ENCODE data around the gene PHLDA2. TPM values are rescaled to one million over a fixed set of nuclear protein-coding genes. Genes with fewer than 3 reads are reported as not detected.
A peak's percentile ranks its signal among the peaks of the same experiment; 100 is the strongest.

The PHLDA2 gene
- total RNA-seq, 1 donor from 2014 or later, result 4.2 TPM

DNA sequence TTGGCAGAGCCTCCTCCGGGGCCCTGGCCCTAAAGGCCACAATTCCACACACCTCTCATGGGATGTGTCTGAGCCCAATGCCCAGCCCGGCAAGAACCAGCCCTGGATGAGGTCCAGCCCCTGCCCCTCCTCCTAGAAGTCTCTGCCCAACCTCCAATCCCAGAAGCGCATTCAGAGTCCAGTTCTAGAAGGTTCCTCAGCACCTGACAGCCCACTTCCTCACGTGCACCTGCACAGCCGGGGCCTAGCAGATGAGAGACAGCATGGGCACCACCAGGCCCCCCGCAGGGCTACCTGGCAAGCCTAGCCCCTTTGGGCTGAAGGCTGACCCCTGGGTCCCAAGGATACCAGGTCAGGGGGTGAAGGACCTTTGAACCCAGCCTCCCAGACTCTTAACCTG is 32.2 kb downstream of the PHLDA2 start:
- DNase-seq, result no peak

DNA sequence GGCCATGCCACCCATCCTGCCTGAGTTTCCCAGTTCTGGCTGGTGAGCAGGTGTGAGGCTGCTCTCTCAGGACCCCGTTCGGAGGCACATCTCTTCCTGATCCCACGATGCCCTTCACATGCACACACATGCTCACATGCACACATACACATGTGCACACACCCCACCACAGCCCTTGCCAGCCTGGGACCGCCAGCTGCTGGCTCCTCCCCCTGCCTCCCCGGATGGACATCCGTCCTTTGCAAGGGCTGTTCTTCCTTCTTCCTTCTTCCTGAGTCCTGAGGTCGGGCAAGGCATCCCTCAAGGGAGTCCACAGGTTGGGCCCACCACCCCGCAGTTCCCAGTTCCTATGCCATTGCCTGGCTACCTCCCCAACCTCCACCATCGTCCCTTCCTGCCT is 33.2 kb downstream of the PHLDA2 start:
- DNase-seq, result no peak

DNA sequence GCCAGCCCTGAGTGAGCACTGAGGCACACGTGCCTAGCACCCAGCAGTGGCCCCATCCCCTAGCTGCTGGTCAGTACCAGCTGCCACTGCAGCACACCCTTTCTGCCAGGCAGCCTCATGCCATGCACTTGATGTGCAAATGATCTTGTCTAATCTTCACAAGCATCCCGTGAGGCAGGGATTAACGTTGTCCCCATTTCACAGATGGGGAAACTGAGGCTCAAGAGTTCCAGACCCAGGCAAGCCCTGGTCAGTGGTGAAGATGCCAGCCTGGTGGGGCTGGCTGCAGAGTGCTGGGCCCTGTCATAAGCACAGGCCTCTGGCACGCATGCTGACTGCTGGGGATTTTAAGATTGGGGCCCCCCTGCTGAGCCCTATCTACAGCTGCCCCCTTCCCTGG is 35.3 kb downstream of the PHLDA2 start:
- DNase-seq, result no peak

DNA sequence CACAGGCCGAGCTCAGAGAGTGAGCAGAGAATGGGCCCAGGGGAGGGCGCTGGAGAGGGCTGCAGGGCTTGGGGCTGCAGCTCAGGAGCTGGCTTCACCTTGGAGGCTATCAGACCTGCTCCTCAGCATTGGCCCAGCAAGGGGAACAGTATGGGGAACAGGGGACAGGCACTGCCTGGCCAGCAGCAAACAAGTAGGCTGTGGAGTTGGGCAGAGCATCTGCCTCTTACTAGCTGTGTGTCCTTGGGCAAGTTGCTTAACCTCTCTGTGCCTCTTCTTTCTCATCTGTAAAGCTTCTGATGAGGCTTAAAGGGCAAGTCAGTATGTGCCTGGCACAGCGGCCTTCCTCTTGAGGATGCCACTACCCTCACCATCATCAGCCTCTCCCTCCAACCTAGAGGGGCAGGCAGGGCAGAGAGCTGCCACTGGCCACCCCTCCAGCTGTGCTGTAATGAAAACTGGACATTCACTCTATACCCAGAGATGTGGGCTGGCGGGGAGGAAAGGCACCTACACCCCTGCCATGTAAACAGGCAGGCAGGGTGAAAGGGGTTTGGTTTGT is 36.2 kb downstream of the PHLDA2 start:
- no peak for DNase-seq

DNA sequence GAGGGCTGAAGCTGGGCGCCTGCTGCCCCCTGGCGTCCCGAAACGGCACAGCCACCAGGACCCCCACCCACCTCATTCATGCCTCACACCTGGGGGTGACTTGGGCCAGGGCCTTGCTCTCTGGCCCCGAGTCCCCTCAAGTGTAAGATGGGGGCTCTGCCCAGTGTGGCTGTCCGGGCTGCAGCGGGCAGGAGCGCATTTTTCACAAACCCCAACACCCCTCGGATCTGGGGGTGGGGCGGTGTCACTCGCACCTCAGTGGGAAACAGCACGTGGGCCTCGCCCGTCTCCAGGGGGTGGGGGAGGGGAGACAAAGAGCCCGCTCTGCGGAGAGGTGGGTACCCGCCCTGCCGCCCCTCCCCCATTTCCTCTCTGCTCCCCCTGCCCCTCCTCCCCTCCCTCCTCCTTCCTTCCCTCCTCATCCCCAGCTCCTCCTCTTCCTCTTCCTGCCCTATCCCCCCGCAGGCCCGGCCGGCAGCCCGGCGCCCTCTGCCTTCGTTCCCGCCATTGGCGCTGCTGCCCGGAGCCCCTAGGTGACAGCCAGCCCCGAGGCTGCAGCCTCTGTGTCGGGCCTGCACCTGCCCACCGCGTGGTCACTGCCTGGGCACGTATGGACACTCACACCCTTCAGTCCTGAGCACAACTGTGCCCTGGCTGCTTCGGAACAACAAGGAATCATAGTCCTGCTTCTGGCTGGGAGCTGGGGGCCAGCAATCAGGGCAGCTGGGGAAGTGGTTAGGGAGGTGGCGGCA is 36.8 kb downstream of the PHLDA2 start:
- DNase-seq, result peak; percentile 51

DNA sequence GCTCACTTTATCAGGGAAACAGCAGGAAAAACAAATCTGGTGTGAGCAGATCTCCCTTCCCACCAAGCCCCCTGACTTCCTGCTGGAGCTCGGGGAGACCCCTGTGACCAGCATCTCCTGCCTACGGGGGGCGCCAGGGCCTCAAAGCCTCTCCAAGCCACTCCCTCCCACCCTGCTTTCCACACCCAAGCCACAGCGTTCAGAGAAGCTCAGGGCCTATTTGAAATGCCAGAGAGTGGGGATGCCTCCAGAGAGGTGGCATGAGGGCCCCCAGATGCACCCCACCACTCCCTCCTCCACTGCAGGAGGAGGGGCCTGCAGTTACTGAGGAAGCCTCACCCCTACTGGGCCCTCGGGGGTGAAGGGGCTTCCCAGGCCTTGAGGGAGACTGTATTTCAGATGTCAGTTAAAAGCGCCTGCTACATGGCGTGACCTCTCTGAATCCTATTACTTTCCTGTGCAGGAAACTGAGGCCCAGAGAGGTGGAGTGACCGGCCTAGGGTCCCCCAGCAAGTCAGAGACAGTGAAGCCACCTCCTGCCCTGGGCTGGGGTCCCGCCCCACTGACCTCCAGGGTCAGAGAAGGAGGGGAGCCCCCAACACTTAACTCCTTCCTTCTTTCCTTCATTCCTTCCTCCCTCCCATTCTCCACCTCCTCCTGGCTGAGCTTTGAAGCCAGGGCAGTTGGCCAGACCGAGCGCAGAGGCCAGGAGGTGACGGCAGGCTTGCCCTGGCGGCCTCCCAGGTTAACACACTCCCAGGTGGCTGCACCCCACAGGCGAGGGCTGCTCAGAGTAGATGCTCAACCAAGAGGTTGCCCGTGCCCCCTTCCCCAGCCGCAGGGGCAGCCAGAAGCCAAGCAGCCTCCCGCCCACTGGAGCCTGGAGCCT is 37.6 kb downstream of the PHLDA2 start:
- no peak for DNase-seq

DNA sequence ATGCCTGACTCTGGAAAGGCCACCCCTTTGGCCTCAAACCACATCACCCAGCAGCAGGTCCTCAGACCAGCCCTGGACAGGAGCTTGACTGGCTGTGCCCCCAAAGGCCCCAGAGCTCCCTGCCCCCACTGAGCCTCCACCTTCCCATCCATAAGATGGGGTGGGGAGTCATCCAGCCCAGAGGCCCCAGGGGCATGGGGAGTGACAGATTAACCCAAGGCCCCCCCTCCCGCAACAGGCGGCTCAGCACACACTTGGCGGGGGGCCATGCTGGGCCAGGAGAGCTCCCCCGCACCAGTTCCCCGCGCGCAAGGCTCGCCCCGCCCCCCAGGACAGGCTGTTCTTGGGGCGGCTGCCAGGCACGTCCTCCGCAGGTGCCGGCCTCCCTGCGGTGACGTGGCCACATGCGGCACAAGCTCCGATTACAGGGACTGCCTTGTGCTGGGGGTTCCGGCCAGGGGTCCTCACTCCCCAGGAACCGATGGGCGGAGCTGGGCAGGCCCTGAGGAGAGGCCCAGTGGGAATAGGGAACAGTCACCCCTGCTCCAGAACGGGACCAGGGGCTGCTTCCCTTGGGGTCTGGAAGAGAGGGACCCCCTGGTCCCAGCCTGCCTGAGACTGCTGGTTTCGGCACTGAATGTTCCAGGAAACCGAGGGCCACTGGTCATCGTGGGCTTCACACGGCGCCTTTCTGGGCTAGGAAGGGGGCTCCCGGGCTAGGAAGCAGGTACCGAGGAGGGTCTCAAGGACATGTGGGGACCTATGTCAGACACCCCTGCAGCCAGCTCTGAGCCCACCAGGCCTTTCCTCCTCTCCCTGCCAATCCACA is 38.5 kb downstream of the PHLDA2 start:
- no peak for DNase-seq

DNA sequence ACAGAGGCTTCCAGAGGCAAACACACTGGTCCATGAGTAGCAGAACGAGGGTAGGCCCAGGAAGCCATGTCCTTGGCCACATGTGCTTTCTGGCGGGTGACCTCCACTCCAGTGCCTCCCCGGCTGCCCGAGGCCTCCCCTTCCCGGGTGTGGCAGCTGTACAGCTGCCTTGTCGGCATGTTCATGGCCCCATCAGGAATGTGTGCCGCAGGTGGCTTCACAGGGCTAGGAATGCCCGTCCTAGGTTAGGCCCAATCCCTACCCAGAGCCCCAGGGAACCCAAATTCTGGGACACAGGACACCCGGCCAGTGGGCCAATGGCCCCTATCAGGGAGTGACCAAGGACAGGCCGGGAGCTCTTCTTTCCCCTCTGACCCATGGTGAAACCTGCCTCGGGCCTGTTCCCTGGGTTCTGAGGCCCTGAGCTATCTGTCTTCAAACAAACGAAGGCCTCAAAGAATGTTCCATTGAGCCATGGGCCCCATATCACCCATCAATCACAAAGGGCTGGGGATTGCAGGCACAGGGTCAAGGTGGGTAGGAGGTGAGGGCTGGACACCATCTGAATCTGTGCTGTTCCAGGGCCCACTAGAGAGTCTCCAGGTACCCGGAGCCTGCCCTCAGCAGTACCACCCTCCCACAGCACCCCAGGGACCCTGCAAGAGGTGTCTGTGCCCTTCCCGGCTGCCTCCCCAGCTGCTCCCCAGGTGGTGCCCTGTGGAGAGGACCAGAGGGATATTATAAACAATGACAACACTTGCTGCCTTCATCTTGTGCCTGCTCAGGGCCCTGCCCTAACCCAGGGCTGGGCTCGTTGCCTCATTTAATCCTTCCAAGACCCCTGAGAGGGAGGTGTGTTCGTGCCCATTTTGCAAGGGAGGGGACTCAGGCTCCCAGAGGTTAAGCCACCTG is 39.6 kb downstream of the PHLDA2 start:
- DNase-seq, result no peak

DNA sequence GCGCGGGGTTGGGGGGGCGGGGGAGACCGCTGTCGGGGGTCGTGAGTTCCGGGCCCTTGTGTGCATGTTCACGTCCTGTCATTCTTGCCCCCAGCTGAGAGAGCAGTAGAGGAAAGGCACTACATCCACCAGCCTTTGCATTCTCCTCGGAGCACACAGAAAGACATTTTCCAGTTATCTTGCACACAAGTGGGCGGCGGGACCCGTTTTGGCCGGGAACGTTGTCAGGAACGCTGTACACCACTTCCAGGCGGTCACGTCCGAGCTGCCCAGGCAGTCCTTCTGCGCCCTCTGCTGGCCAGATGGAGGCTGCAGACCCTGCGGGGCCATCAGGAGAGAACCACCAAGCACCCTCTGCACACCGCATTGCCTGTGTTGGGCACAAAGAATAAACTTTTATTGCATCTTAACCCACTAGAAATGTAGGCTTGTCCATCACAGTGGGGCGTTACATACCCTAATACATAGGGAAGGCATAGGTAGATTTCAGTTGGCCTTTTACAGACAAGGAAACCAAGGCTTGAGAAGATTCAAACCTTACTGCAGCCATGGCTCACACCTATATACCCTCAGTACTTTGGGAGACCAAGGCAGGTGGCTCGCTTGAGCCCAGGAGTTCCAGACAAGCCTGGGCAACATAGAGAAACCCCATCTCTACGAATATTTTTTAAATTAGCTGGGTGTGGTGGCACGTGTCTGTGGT is 40.8 kb downstream of the PHLDA2 start:
- peak; percentile 74 for DNase-seq

DNA sequence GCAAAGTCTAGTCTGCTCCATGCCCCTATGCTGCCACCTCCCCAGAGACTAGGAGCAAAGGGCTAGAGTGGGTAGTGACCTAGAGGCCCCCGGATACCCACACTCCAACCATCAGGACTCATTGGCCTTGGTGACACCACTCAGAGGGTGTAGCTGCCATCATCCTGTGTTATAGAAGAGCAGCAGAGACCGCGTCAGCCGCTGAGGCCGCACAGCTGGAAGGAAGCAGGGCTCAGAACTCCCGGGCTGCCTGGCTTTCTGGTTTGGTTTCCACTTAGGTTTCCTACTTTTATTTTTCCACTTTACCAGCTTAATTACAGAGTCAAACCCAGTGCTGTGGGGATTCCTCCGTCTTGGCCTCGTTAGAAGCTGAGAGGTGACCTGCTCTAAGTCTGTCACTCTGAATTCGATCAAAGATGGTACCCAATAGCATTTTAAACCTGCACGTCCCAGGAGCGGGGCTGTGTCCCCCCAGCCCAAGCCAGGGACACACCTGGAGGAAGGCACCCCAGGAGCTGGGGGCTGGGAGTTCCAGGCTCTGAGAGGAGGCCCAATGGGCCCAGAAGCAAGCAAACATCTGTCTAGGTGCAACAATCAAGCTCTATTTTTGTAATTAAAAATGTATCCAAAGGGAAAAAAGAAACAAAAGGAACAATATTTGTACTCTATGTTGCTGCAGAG is 41.6 kb downstream of the PHLDA2 start:
- DNase-seq, result no peak

DNA sequence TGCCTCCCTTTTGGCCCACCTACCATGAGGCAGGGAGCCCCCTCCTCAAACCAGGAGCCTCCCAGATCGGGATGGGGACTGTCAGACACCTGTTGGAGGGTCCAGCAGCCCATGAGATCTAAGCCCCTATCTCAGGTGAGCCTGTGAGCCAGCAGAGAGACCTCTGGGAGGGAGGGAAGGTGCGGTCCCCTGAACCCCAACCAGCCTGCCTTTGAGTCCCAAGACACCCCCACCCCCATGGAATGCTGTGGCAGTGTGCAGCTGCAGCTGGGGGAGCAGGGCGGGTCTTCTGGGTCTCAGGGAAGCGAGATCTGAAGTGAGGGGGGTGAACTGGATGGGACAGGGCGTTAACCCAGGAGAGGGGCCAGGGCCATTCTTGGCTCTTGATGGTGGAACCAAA is 42.3 kb downstream of the PHLDA2 start:
- DNase-seq, result no peak

DNA sequence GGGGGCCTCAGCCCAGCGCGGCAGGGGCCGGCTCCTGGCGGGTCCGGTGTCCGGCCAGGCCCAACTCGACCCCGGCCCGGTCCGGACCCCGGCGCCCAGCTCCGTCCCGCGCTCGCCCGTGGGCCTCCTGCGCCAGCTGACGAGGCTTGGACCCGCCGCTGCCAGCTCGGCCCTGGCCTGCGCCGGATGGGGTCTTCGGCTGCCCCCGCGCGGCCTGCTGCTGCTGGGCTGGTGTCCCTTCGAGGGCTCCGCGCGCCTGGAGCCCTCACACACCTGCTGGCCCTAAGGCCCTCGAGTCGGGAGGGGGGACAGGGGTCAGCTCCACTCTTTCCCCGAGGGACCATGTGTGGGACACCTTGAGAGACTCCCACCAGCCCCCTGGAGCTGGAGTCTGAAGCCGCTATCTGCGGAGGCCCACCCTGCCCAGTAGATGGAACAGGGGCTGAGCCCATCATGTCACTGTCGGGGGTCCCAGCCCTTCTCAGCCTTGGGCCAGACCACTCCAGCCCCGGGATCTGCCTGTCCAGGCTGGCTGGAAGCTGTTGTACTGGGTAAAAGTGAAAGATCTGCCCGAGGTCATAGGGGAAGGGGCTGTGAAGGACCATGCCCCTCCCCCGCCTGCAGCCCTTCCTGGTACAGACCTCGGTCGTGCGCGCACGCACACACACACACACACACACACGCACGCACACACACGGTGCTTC is 42.9 kb downstream of the PHLDA2 start:
- DNase-seq, result no peak

DNA sequence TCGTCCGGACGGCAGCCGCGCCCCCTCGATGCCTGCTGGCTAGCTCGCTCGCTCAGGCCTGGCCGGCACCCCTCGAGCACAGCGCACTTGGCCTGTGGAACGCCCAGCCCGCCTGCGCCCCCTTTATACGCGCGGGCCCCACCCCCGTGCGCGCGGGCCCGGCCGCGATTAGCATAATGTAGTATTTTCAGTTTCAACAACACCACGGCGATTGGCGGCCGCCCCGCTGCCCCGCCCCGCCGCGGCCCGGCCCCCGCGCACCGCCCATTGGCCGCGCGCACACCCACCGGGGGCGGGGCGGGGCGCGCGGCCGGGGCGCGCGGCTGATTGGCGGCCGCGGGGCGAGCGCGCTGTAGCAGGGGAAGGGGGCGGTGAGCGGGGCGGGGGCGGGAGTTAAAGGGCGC is 43.5 kb downstream of the PHLDA2 start, which contains the start of gene CDKN1C:
CDKN1C (minus strand) TSS at position 98 of the 404 bp plus-strand sequence. CDS start 319 bp downstream, outside the sequence.
- DNase-seq, result peak; percentile 77

DNA sequence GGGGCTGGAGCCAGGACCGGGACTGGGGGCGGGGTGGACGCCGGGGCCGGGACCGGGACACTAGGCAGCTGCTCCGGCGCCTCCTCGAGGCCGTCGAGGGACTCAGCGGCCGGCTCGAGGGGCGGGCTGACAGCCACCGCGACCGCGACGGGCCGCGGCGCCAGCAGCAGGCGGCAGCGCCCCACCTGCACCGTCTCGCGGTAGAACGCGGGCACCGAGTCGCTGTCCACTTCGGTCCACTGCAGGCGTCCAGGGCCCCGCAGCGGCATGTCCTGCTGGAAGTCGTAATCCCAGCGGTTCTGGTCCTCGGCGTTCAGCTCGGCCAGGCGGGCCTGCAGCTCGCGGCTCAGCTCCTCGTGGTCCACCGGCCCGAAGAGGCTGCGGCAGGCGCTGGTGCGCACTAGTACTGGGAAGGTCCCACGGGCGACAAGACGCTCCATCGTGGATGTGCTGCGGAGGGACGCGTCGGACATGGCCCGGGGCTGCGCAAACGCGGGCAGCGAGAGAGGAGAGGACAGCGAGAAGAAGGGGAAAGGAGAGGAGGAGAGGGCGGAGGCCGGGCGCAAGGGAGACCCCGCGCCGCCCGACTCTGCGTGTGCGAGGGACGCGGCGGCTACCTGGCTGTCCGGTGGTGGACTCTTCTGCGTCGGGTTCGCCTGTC is 44.1 kb downstream of the PHLDA2 start:
- no peak for DNase-seq

DNA sequence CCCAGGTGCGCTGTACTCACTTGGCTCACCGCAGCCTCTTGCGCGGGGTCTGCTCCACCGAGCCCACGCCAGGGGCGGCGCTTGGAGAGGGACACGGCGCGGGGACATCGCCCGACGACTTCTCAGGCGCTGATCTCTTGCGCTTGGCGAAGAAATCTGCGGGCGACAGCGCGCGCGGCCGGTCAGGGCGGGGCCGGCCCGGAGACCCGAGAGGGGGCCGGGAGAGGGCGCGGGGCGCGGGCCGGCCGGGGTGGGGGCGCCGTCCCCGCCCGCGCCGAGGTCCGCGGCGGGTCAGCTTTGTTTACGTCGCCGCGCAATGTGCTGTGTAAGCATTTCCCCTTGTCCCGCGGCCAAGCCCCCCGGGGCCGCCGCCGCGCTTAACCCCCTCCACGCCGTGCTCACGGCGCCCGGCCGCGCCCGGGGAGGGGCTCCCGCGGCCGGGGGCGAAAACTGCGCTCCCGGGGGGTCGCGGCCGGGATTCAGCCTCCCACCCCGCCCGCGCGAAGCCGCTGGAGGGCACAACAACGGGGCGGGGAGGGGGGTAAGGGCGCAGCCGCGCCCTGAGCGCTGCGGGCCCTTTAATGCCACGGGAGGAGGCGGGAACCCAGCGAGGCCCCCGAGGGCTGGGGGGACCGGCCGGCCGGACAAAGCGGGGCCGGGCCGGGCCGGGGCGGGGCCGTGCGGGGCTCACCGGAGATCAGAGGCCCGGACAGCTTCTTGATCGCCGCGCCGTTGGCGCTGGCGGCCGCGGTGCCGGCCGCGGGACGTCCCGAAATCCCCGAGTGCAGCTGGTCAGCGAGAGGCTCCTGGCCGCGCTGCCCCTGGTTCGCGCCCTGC is 45.0 kb downstream of the PHLDA2 start:
- DNase-seq, result no peak

DNA sequence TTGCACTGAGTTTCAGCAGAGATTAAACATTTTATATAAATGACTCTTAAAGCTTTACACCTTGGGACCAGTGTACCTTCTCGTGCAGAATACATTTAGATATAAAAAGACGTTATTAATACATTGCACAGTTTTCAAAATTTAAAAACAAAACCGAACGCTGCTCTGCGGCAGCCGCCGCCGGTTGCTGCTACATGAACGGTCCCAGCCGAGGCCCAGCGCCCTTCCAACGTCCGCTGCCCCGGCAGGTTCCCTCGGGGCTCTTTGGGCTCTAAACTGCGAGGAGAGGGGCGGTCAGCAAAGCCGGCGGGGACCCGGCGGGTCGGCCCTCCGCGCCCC is 45.6 kb downstream of the PHLDA2 start:
- DNase-seq, result no peak

DNA sequence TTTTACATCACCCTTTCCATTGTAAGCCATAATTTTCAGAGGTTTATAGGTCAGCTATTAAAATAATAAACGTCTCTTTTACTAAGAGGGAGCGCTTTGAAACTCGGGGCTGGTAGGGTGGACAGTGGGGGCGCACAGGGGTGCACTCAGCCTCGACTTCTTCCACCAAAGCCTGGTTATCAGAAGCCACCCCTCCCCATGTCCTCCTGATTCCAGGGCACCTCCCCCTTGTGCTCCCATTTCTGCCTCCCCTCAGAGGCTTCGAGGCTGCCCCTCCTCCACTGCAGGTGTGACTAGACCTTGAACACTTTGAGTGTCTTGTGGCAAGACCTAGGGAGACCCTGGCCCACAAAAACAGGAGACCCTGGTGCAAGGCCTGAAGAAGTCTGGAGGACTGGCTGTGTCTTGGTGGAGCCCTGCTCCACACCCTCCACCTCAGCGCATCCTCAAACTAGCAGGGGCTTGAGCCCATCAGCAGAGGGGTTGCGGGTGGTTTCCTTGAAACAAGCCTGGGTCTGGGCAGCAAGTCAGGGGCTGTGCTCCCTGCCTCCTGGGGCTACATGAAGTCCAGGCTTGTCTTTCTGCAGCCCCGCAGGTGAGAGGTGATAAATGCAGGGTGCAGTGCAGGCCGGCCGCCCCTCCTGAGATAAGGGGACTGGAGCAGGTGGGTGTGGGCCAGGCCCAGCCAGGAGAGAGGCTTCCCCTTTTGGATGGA is 46.7 kb downstream of the PHLDA2 start:
- no peak for DNase-seq

Data from skin of body (tissue), 2 donors.